RWPE2 (cell line): ENCODE results near the gene NLRX1.
"Not testable (repeated sequence)": the region's sequence is repeated elsewhere in the genome, so short reads cannot be mapped to it uniquely, and the experiment has no call there.

ENCODE experiments used
- ATAC-seq: fragments of 200-7000 bp; cut with Tn5 transposase; 3 replicates; pipeline ENCODE4 v1.9.1; 2021; ENCODE audit warnings: low read depth
- DNase-seq: peaks from one replicate; pipeline ENCODE4 v3.0.0-alpha.2; 2020; ENCODE audit warnings: low spot score
- H3K27ac ChIP-seq: fragments of 450-650 bp; 2 replicates; pipeline ENCODE4 v1.5.1; 2017; ENCODE audit warnings: mild to moderate bottlenecking; ENCODE audit not compliant: poor library complexity, severe bottlenecking
- H3K27me3 ChIP-seq: fragments of 250-450 bp; sonication (Bioruptor Pico); 2 replicates; pipeline ENCODE4 v1.5.1; 2021; ENCODE audit warnings: mild to moderate bottlenecking, moderate library complexity; ENCODE audit not compliant: insufficient read depth, poor library complexity, severe bottlenecking
- H3K36me3 ChIP-seq: fragments of 250-450 bp; sonication (Bioruptor Pico); 2 replicates; pipeline ENCODE4 v1.5.1; 2020; ENCODE audit warnings: low read depth, mild to moderate bottlenecking, moderate library complexity
- H3K4me1 ChIP-seq: fragments of 250-450 bp; sonication (Bioruptor Pico); 2 replicates; pipeline ENCODE4 v1.5.1; 2021; ENCODE audit warnings: mild to moderate bottlenecking, moderate library complexity; ENCODE audit not compliant: insufficient read depth, poor library complexity, severe bottlenecking
- H3K4me3 ChIP-seq: fragments of 250-450 bp; sonication (Bioruptor Pico); 2 replicates; pipeline ENCODE4 v1.5.1; 2021; ENCODE audit warnings: mild to moderate bottlenecking, moderate library complexity; ENCODE audit not compliant: severe bottlenecking
- H3K9me3 ChIP-seq: fragments of 250-450 bp; sonication (Bioruptor Pico); 2 replicates; pipeline ENCODE4 v1.5.1; 2021; ENCODE audit warnings: mild to moderate bottlenecking, moderate library complexity; ENCODE audit not compliant: severe bottlenecking
- TF ChIP-seq, protein P1 (sequence below): fragments of 450-650 bp; IDR thresholded peaks from one replicate; pipeline ENCODE4 v1.5.1; 2017; ENCODE audit warnings: mild to moderate bottlenecking, moderate library complexity; ENCODE audit not compliant: poor library complexity, severe bottlenecking

Gene NLRX1

DNA sequence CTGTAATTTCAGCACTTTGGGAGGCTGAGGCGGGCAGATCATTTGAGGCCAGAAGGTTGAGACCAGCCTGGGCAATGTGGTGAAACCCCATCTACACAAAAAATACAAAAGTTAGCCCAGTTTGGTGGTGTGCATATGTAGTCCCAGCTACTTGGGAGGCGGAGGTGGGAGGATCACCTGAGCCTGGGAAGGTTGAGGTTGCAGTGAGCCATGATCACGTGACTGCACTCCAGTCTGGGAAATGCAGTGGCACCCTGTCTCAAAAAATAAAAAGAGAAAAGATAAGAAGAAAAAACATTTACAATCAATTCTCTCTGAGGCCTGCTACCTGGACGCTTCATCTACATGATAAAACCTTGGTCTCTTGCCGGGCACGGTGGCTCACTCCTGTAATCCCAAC, 30.4 kb downstream of the NLRX1 start:
- no peaks in the 10 kb centered on the region for H3K36me3 ChIP-seq
- no peak for DNase-seq

DNA sequence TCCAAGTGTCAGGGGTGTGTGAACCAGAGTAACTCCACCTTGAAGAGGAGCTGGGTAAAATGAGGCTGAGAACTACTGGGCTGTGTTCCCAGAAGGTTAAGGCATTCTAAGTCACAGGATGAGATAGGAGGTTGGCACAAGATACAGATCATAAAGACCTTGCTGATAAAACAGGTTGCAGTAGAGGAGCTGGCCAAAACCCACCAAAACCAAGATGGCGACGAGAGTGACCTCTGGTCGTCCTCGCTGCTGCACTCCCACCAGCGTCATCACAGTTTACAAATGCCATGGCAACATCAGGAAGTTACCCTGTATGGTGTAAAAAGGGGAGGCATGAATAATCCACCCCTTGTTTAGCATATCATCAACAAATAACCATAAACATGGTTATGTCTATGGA, 32.7 kb downstream of the NLRX1 start:
- DNase-seq, H3K4me1 ChIP-seq, H3K27me3 ChIP-seq, H3K27ac ChIP-seq, H3K36me3 ChIP-seq, H3K4me3 ChIP-seq, ATAC-seq, H3K9me3 ChIP-seq: not testable (repeated sequence)

More for the DNA sequence above, 30.4 kb downstream of the NLRX1 start:
- no peak for ATAC-seq
- no peaks in the 10 kb centered on the region for H3K4me1 ChIP-seq
- H3K4me3 ChIP-seq = no peak overlapping the region
- no peaks in the 10 kb centered on the region for H3K27me3 ChIP-seq
- no peak overlapping the region for H3K27ac ChIP-seq
- H3K9me3 ChIP-seq = no peaks in the 10 kb centered on the region
- TF ChIP-seq, protein P1, sequence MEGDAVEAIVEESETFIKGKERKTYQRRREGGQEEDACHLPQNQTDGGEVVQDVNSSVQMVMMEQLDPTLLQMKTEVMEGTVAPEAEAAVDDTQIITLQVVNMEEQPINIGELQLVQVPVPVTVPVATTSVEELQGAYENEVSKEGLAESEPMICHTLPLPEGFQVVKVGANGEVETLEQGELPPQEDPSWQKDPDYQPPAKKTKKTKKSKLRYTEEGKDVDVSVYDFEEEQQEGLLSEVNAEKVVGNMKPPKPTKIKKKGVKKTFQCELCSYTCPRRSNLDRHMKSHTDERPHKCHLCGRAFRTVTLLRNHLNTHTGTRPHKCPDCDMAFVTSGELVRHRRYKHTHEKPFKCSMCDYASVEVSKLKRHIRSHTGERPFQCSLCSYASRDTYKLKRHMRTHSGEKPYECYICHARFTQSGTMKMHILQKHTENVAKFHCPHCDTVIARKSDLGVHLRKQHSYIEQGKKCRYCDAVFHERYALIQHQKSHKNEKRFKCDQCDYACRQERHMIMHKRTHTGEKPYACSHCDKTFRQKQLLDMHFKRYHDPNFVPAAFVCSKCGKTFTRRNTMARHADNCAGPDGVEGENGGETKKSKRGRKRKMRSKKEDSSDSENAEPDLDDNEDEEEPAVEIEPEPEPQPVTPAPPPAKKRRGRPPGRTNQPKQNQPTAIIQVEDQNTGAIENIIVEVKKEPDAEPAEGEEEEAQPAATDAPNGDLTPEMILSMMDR = no peak

DNA sequence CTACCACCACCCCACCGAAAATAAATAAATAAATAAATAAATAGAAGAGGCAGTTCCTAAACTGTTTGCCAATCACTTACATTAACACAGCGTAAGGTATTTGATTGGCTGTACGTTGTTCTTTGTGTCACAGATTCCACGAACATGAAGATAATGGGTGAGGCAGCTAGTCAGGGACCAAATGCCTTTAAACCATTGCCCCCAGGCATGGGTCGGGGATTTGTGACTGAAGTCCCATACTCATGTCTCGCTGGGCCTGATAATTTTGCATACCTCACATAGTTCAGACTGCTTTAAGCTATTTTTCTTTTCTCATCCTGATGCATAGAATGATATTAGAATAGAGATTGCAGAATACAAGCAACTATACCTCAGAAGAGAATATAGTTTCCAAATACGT, 34.0 kb downstream of the NLRX1 start:
- H3K4me1 ChIP-seq = peaks cover 7% of the 10 kb centered on the region
- no peaks in the 10 kb centered on the region for H3K27me3 ChIP-seq
- no peaks in the 10 kb centered on the region for H3K36me3 ChIP-seq
- H3K4me3 ChIP-seq = no peak overlapping the region
- H3K9me3 ChIP-seq = no peaks in the 10 kb centered on the region
- no peak for DNase-seq
- no peak overlapping the region for H3K27ac ChIP-seq
- no peak for ATAC-seq
- TF ChIP-seq, protein P1 = no peak

DNA sequence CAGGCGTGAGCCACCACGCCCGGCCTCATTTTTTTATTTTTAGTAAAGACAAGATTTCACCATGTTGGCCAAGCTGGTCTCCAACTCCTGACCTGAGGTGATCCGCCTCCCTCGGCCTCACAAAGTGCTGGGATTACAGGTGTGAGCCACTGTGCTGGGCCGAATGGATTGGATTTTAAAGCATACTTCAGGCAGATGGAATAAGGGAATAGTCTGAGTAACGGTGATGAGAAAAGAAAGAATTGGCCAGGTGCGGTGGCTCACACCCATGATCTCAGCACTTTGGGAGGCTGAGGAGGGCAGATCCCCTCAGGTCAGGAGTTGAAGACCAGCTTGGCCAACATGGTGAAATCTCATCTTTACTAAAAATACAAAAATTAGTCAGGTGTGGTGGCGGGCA, 35.5 kb downstream of the NLRX1 start:
- Histone ChIP-seq H3K4me3 (no peak overlapping the region), H3K4me1 (peaks cover 9% of the 10 kb centered on the region), H3K9me3 (no peaks in the 10 kb centered on the region), H3K27ac (no peak overlapping the region), H3K36me3 (no peaks in the 10 kb centered on the region), H3K27me3 (no peaks in the 10 kb centered on the region)
- DNase-seq (no peak), ATAC-seq (no peak)
- TF ChIP-seq, protein P1 = no peak

DNA sequence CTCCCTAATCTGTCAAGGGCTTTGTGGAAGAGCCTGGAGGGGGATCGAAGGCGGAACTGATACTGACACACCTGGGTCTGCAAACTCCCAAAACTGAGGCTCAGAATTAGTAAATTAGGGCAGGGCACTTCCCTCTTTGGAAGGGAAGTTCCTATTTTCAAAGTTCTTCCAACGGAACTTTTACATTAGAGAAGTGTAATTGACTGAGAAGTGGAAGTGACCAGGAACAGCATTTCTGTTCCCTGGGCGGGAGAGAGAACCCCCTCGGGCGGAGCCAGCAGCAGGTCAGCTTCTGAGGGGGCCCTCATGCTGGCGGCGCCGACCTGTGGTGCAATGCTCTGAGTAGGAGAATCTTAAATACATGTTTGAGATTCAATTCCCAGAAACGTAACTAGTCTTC, 36.6 kb downstream of the NLRX1 start:
- no peak overlapping the region for H3K27ac ChIP-seq
- no peak for DNase-seq

More for the DNA sequence above, 36.6 kb downstream of the NLRX1 start:
- no peak for ATAC-seq
- H3K36me3 ChIP-seq = no peaks in the 10 kb centered on the region
- H3K9me3 ChIP-seq = no peaks in the 10 kb centered on the region
- H3K4me3 ChIP-seq = peak overlapping the region; percentile 99
- no peaks in the 10 kb centered on the region for H3K27me3 ChIP-seq
- H3K4me1 ChIP-seq = peaks cover 12% of the 10 kb centered on the region
- TF ChIP-seq, protein P1 = no peak
